HEK293T (cell line): ENCODE measurements around the gene NEK5.

Experiments
- CTCF ChIA-PET: fragments of 350-600 bp; formaldehyde crosslinking; extraction: SDS; loops from one replicate; lab custom pipeline; 2021; ENCODE audit warnings: antibody characterized with exemption, inconsistent platforms; lab: Yijun Ruan, JAX
- POLR2A ChIA-PET: fragments of 350-600 bp; formaldehyde crosslinking; extraction: SDS; loops from one replicate; lab custom pipeline; 2020; ENCODE audit warnings: antibody characterized with exemption, inconsistent platforms; lab: Yijun Ruan, JAX
- DNase-seq: peaks from one replicate; pipeline ENCODE4 v3.0.0; 2012; ENCODE audit warnings: mixed read lengths; ENCODE audit errors: extremely low spot score
- ARNT ChIP-seq: fragments of 450-650 bp; IDR thresholded peaks from 2 replicates; pipeline ENCODE4 v1.6.1; 2017; ENCODE audit warnings: mild to moderate bottlenecking
- BHLHE40 ChIP-seq: fragments of 450-650 bp; IDR thresholded peaks from 2 replicates; pipeline ENCODE4 v1.6.1; 2016; ENCODE audit warnings: mild to moderate bottlenecking, moderate library complexity, borderline replicate concordance
- CTBP1 ChIP-seq: fragments of 450-650 bp; IDR thresholded peaks from 2 replicates; pipeline ENCODE4 v1.6.1; 2016; ENCODE audit warnings: borderline replicate concordance
- ELF4 ChIP-seq: fragments of 450-650 bp; IDR thresholded peaks from 2 replicates; pipeline ENCODE4 v1.6.1; 2017; ENCODE audit warnings: antibody characterized with exemption
- FOXA1 ChIP-seq: fragments of 450-650 bp; IDR thresholded peaks from 2 replicates; pipeline ENCODE4 v1.6.1; 2016; ENCODE audit warnings: mild to moderate bottlenecking
- FOXK2 ChIP-seq: fragments of 450-650 bp; IDR thresholded peaks from 2 replicates; pipeline ENCODE4 v1.6.1; 2016; ENCODE audit warnings: mild to moderate bottlenecking
- FOXM1 ChIP-seq: fragments of 450-650 bp; IDR thresholded peaks from 2 replicates; pipeline ENCODE4 v1.6.1; 2017; ENCODE audit warnings: mild to moderate bottlenecking, borderline replicate concordance
- HDGF ChIP-seq: fragments of 450-650 bp; IDR thresholded peaks from 2 replicates; pipeline ENCODE4 v1.6.1; 2017; ENCODE audit warnings: antibody characterized with exemption, borderline replicate concordance
- L3MBTL2 ChIP-seq: fragments of 450-650 bp; conservative IDR thresholded peaks from 2 replicates; pipeline ENCODE4 v1.6.1; 2016; ENCODE audit warnings: mild to moderate bottlenecking
- LEF1 ChIP-seq: fragments of 450-650 bp; IDR thresholded peaks from 2 replicates; pipeline ENCODE4 v1.6.1; 2017; ENCODE audit warnings: mild to moderate bottlenecking, borderline replicate concordance
- NFRKB ChIP-seq: fragments of 450-650 bp; IDR thresholded peaks from 2 replicates; pipeline ENCODE4 v1.6.1; 2016; ENCODE audit warnings: mild to moderate bottlenecking, moderate library complexity
- SP1 ChIP-seq: fragments of 450-650 bp; IDR thresholded peaks from 2 replicates; pipeline ENCODE4 v1.6.1; 2017
- SUZ12 ChIP-seq: fragments of 450-650 bp; IDR thresholded peaks from 2 replicates; pipeline ENCODE4 v1.6.1; 2016; ENCODE audit warnings: mild to moderate bottlenecking
- TARDBP ChIP-seq: fragments of 450-650 bp; IDR thresholded peaks from 2 replicates; pipeline ENCODE4 v1.6.1; 2016
- ZNF384 ChIP-seq: fragments of 450-650 bp; IDR thresholded peaks from 2 replicates; pipeline ENCODE4 v1.6.1; 2016
- TF ChIP-seq, protein P1 (sequence below): fragments of 450-650 bp; IDR thresholded peaks from 2 replicates; pipeline ENCODE4 v1.6.1; 2016

Gene NEK5

DNA sequence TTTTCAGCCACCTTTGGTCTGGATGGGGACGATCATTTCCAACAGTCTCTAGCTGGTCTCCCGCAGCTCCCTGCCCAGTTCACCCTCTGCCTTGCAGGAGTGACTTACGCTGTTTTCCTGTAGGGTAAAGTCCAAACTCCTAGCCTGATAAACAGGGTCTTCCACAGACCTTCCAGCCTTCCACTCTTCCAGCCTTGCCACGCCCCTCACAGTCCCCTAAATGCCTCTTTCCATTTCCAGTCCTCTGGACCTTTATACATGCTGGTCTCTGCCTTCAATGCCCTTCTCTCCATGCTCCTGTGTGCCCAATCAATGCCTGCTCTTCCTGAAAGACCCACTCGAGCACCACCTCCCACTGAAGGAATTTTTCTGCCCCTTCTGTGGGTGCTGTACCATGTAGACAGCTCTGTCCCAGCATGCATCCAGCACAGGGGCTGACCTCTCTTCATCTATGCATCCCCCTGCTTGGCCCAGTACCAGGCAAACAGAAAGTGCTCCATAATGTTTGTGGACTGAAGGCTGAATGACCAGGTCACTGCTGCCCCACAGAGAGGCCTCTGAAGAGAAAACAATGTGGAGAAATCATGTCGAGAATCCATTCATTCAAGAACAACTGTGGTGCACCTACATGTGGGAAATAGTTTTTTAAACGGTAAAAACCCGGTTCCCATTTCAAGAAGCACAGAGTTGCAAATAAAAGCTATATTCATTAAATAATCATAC is 122.2 kb downstream of the NEK5 start:
- no peak for DNase-seq
- TF ChIP-seq HDGF (no peak), FOXK2 (no peak), TARDBP (no peak), ELF4 (no peak), ARNT (no peak), BHLHE40 (no peak), SP1 (no peak), ZNF384 (no peak), CTBP1 (no peak), FOXM1 (no peak), NFRKB (no peak), L3MBTL2 (no peak), FOXA1 (no peak), SUZ12 (no peak), LEF1 (no peak)
- TF ChIP-seq, protein P1, sequence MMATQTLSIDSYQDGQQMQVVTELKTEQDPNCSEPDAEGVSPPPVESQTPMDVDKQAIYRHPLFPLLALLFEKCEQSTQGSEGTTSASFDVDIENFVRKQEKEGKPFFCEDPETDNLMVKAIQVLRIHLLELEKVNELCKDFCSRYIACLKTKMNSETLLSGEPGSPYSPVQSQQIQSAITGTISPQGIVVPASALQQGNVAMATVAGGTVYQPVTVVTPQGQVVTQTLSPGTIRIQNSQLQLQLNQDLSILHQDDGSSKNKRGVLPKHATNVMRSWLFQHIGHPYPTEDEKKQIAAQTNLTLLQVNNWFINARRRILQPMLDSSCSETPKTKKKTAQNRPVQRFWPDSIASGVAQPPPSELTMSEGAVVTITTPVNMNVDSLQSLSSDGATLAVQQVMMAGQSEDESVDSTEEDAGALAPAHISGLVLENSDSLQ, result no peak
- CTCF ChIA-PET, result no interaction called here
- POLR2A ChIA-PET, result no interaction called here

DNA sequence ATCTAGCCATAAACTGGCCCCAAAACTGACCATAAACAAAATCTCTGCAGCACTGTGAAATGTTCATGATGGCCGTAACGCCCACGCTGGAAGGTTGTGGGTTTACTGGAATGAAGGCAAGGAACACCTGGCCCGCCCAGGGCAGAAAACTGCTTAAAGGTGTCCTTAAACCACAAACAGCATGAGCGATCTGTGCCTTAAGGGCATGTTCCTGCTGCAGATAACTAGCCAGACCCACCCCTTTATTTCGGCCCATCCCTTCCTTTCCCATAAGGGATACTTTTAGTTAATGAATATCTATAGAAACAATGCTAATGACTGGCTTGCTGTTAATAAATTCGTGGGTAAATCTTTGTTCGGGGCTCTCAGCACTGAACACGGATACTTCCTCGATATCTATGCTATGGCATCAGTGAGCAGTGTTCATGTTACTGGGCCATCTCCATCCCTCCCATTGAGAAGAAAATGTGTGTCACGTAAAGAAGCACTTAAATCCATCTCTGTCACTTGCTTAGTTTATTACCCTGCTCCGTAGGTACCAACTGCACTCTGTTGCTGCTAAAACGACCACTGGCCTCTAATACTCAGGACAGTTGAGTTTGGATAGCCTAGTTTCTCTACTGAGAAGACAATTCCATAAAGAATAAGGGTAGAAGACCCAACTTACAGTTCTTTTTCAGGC is 122.9 kb downstream of the NEK5 start:
- TF ChIP-seq ELF4, result no peak
- no peak for TF ChIP-seq FOXM1
- TF ChIP-seq, protein P1, result peak; percentile 55
- ChIA-PET CTCF (no interaction called here), POLR2A (no interaction called here)
- DNase-seq, result no peak

DNA sequence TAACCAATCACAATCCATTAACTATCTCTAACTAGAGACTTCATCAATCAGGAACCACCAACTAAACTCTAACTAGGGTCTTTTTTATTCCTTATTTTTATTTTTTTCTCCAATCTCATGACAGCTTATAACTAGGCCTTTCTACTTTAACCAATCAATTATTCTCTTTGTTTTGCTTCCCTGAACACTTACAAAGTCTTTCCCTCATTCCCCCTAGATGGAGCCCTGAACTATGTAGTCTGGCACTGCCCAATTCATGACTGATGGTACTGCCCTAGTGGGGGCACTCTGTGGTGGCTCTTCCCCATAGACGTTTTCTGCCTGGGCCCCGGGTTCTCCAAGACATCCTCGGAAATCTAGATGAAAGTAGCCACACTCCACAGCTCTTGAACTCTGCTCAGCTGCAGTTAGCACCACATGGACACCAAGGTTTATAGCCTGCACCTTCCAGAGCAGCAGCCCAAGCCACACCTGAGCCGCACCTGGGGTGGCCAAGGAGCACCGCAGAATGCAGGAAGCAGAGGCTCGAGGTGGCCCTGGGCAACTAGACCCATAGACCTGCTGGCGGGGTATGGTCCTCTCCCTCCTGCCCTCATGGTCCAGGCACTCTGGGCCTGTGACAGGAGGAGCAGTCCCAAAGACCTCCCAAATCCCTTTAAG is 124.2 kb downstream of the NEK5 start:
- no peak for DNase-seq
- ChIA-PET POLR2A (no interaction called here), CTCF (interaction anchor here (0.7 to 1.1 kb wide), 2 partner anchors 126 to 152 kb away, joined by 3 read pairs; no protein-coding TSS in a partner anchor)
- TF ChIP-seq ZNF384 (no peak), BHLHE40 (no peak), SUZ12 (no peak), TARDBP (no peak), FOXA1 (no peak), SP1 (no peak)
- TF ChIP-seq, protein P1, result no peak

DNA sequence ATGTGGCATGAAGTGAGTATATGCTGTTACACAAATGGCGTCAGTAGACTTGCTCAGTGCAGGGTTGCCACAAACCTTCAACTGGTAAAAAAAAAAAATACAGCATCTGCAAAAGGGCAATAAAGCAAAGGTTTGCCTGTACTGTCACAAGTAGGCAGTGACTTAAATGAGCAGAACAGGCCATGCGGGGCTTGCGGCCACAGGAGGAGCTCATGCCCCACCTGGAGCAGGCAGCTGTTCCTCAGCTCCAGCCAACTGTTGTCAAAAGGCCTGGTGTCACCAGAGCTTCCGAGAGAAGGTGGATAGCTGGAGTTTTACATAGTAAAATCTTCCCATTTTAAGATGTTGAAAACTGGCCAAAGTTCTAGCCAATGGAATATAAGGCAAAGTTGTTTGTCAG is 125.3 kb downstream of the NEK5 start:
- TF ChIP-seq FOXK2, result no peak
- no peak for TF ChIP-seq TARDBP
- TF ChIP-seq CTBP1, result no peak
- no peak for TF ChIP-seq FOXA1
- CTCF ChIA-PET, result interaction anchor here (0.6 to 1.1 kb wide), 3 partner anchors 9 to 153 kb away, joined by 3 read pairs; partner anchors contain the start of gene ALG11
- POLR2A ChIA-PET, result no interaction called here
- DNase-seq, result no peak

DNA sequence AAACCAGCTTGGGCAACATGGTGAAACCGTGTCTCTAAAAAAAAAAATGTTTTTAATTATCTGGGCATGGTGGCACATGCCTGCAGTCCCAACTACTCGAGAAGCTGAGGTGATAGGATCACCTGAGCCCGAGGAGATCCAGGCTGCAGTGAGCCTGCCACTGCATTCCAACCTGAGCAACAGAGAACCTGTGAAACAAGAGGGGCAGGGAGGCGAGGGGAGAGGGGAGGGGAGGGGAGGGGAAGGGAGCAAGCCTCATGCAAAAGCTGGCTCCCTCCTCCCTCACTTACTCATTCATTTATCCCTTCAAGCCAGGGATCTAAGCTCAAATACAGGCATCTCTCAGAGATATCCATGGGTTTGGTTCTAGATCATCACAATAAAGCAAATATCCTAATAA is 126.5 kb downstream of the NEK5 start:
- no peak for DNase-seq
- ChIA-PET POLR2A (no interaction called here), CTCF (interaction anchor here (0.5 to 0.6 kb wide), 2 partner anchors 9 to 127 kb away, joined by 3 read pairs; no protein-coding TSS in a partner anchor)
- TF ChIP-seq HDGF, result no peak
- TF ChIP-seq TARDBP, result no peak
- TF ChIP-seq ZNF384, result no peak
- no peak for TF ChIP-seq FOXK2
- no peak for TF ChIP-seq ELF4
- TF ChIP-seq FOXM1, result no peak
- no peak for TF ChIP-seq LEF1
- no peak for TF ChIP-seq ARNT

DNA sequence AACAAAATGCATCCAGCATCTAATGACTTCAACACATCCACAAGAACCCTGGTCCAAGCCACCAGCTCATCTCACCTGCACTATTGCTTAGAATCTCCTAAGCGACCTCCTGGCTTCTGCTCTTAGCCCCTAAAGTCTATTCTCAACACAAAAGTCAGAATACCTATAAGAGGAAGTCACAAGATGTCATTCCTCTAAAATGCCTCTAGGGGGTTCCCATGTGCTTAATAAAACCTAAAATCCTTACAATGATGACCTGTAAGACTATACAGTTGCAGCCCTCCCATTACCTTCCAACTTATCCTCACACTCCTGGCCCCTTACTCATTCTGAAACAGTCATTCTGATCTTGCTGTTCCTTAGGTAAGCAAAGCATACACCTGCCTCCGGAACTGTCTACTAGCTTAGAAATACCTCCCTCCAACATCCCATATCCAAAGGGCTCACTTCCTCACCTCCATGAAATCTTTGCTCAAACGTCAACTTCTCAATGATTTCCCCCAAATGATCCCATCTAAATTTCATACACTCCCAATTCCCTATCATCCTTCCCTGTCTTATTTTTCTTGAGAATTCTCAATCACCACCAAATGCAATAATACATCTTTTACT is 127.6 kb downstream of the NEK5 start:
- TF ChIP-seq HDGF (no peak), TARDBP (no peak), SUZ12 (no peak), SP1 (no peak), CTBP1 (no peak), ZNF384 (no peak), FOXA1 (no peak), L3MBTL2 (no peak), LEF1 (no peak), BHLHE40 (no peak)
- TF ChIP-seq, protein P1, result no peak
- peak; percentile 49 for DNase-seq
- ChIA-PET CTCF (interaction anchor here (0.7 kb wide), 1 partner anchor 28 kb away, joined by 3 read pairs; no protein-coding TSS in a partner anchor), POLR2A (no interaction called here)
